CD14-positive monocyte (primary cell): ENCODE measurements around the gene DEPDC1B. TPM values are rescaled to one million over a fixed set of nuclear protein-coding genes. Genes with fewer than 3 reads are reported as not detected.

ENCODE experiments used
- DNase-seq, 3 donors: peaks; one replicate each; pipeline ENCODE4 v3.0.0-alpha.2; 2011 to 2022
- H2AFZ ChIP-seq: 2 replicates; pipeline ENCODE4 v1.6.0; 2012; ENCODE audit warnings: mild to moderate bottlenecking, low read depth, low read length, inconsistent platforms; ENCODE audit not compliant: insufficient read depth, poor library complexity, severe bottlenecking
- H3K27ac ChIP-seq, 2 donors: 1 replicate in 1 of 2; 2 replicates in 1 of 2; pipeline ENCODE4 v1.5.1; 2012 to 2013; ENCODE audit warnings: low read length in 2 of 2, control low read depth in 1 of 2, inconsistent platforms in 1 of 2, low read depth in 1 of 2, mild to moderate bottlenecking in 1 of 2
- H3K27me3 ChIP-seq, 2 donors: one replicate each; pipeline versions ENCODE4 v1.6.0 to v1.6.1; 2011 to 2013; ENCODE audit warnings: low read length in 2 of 2; ENCODE audit not compliant: control insufficient read depth in 2 of 2, insufficient read depth in 2 of 2
- H3K36me3 ChIP-seq, 2 donors: replicated peaks in 1 of 2; 1 replicate in 1 of 2; 2 replicates in 1 of 2; pipeline versions ENCODE4 v1.5.1 to v1.6.1; 2012 to 2013; ENCODE audit warnings: low read length in 2 of 2, control low read depth in 1 of 2, inconsistent platforms in 1 of 2, mild to moderate bottlenecking in 1 of 2; ENCODE audit not compliant: insufficient read depth in 2 of 2, control insufficient read depth in 1 of 2
- H3K4me1 ChIP-seq, 2 donors: 1 replicate in 1 of 2; 2 replicates in 1 of 2; pipeline versions ENCODE4 v1.5.1 to v1.6.1; 2012 to 2013; ENCODE audit warnings: low read length in 2 of 2, control low read depth in 1 of 2, inconsistent platforms in 1 of 2, mild to moderate bottlenecking in 1 of 2, moderate library complexity in 1 of 2; ENCODE audit not compliant: insufficient read depth in 2 of 2, control insufficient read depth in 1 of 2
- H3K4me2 ChIP-seq: replicated peaks from 2 replicates; pipeline ENCODE3; 2012; ENCODE audit warnings: low read length, moderate library complexity, mild to moderate bottlenecking; ENCODE audit not compliant: poor library complexity, severe bottlenecking; ENCODE audit errors: extremely low read depth
- H3K4me3 ChIP-seq, 3 experiments: fragments of 200-600 bp in 1 of 3; sonication (generic) in 1 of 3; replicated peaks in 1 of 3; 1 replicate in 2 of 3; 2 replicates in 1 of 3; pipeline ENCODE4 v1.5.1; 2011 to 2013; ENCODE audit warnings: low read length in 3 of 3, mild to moderate bottlenecking in 3 of 3, control low read depth in 2 of 3, low read depth in 2 of 3, inconsistent platforms in 1 of 3, moderate library complexity in 1 of 3
- H3K79me2 ChIP-seq: 2 replicates; pipeline ENCODE4 v1.6.0; 2012; ENCODE audit warnings: mild to moderate bottlenecking, control low read depth, inconsistent platforms, low read length, moderate library complexity; ENCODE audit not compliant: insufficient read depth
- H3K9ac ChIP-seq: 2 replicates; pipeline ENCODE4 v1.6.0; 2017; ENCODE audit warnings: low read length, mild to moderate bottlenecking; ENCODE audit not compliant: insufficient read depth, poor library complexity, severe bottlenecking
- H3K9me3 ChIP-seq, 2 donors: replicated peaks in 1 of 2; 1 replicate in 1 of 2; 2 replicates in 1 of 2; pipeline versions ENCODE4 v1.5.1 to v1.6.1; 2012 to 2013; ENCODE audit warnings: low read length in 2 of 2, control low read depth in 1 of 2; ENCODE audit not compliant: control insufficient read depth in 1 of 2, insufficient read depth in 1 of 2
- H4K20me1 ChIP-seq: 2 replicates; pipeline ENCODE4 v1.6.0; 2012; ENCODE audit warnings: mild to moderate bottlenecking, low read length, control low read depth, moderate library complexity; ENCODE audit not compliant: insufficient read depth
- H3K27ac Mint-ChIP-seq, 7 donors: one replicate each; pipeline ENCODE4 v1.8.0; 2020; ENCODE audit warnings: mild to moderate bottlenecking in 7 of 7, mixed read lengths in 7 of 7, moderate library complexity in 6 of 7, inconsistent platforms in 2 of 7
- H3K27me3 Mint-ChIP-seq, 3 donors: one replicate each; pipeline ENCODE4 v1.8.0; 2021 to 2022; ENCODE audit warnings: low read depth in 3 of 3, mild to moderate bottlenecking in 3 of 3, mixed read lengths in 3 of 3, moderate library complexity in 3 of 3, inconsistent platforms in 1 of 3
- H3K36me3 Mint-ChIP-seq, 2 donors: one replicate each; pipeline ENCODE4 v1.8.0; 2020; ENCODE audit warnings: mixed read lengths in 2 of 2, inconsistent platforms in 1 of 2, mild to moderate bottlenecking in 1 of 2
- H3K4me1 Mint-ChIP-seq: one replicate; pipeline ENCODE4 v1.8.0; 2020; ENCODE audit warnings: mild to moderate bottlenecking, mixed read lengths
- H3K4me3 Mint-ChIP-seq, 2 donors: one replicate each; pipeline ENCODE4 v1.8.0; 2020; ENCODE audit warnings: mild to moderate bottlenecking in 2 of 2, mixed read lengths in 2 of 2, moderate library complexity in 1 of 2
- H3K9me3 Mint-ChIP-seq, 7 donors: one replicate each; pipeline ENCODE4 v1.8.0; 2020 to 2022; ENCODE audit warnings: mixed read lengths in 7 of 7, mild to moderate bottlenecking in 6 of 7, moderate library complexity in 6 of 7, inconsistent platforms in 2 of 7
- CTCF ChIP-seq: fragments of 200-600 bp; IDR thresholded peaks from one replicate; pipeline ENCODE4 v1.8.0; 2022; ENCODE audit warnings: antibody characterized with exemption, mild to moderate bottlenecking
- WGBS: methylation state at CpG from one replicate; pipeline ENCODE4 v1.1.5; 2013; ENCODE audit warnings: missing lambda C conversion rate; ENCODE audit not compliant: insufficient coverage; 5-methylcytosine and 5-hydroxymethylcytosine counted together
- intact Hi-C, 2 donors: fragments of 100-400 bp; cut with micrococcal nuclease; formaldehyde crosslinking; loops; one replicate each; pipeline versions ENCODE4 v1.15.0 to v1.15.1; 2023
- polyA plus RNA-seq, 3 donors: library from polyadenylated mRNA; depleted of rRNA in 1 of 3; unstranded in 2 of 3; stranded (reverse) in 1 of 3; fragments of 300-500 nt in 2 of 3; fragments of >200 nt in 1 of 3; fragmentation: Illumina TruSeq in 2 of 3; gene quantifications; 1 replicate in 2 of 3; 2 replicates in 1 of 3; pipeline ENCODE4 v1.2.3, GENCODE V29; 2012 to 2021

The DEPDC1B gene
- polyA plus RNA-seq, 3 donors, result 0.11 to 0.56 (median 0.14) TPM

- no peak overlapping the region for H3K4me2 ChIP-seq
- no peak overlapping the region for H3K4me3 Mint-ChIP-seq
- H3K9me3 Mint-ChIP-seq, result peaks cover 2 to 11% (median 9%) of the 10 kb centered on the region in 7 donors
- no peak for DNase-seq
- H3K36me3 ChIP-seq, result no peaks in the 10 kb centered on the region
- H3K4me1 Mint-ChIP-seq, result no peaks in the 10 kb centered on the region
- H3K27me3 Mint-ChIP-seq, result peaks cover 0 to 4% (median 3%) of the 10 kb centered on the region in 3 donors
- H2AFZ ChIP-seq, result no peak overlapping the region
- H3K4me1 ChIP-seq, result no peaks in the 10 kb centered on the region
- H4K20me1 ChIP-seq, result no peaks in the 10 kb centered on the region
- 100% methylated on average over 1 of the region's 3 CpGs for WGBS
- peaks cover 0 to 4% of the 10 kb centered on the region in 2 donors for H3K9me3 ChIP-seq
- no peaks in the 10 kb centered on the region for H3K79me2 ChIP-seq
- no peaks in the 10 kb centered on the region for H3K27me3 ChIP-seq
- no peak overlapping the region for H3K27ac ChIP-seq
- H3K9ac ChIP-seq, result no peak overlapping the region
- no peaks in the 10 kb centered on the region for H3K36me3 Mint-ChIP-seq
- intact Hi-C loops, result no loop called here
- TF ChIP-seq CTCF, result no peak
- H3K27ac Mint-ChIP-seq, result no peak overlapping the region
- H3K4me3 ChIP-seq, result no peak overlapping the region
Measured at GRCh38 chr5:60710362-60710761, 10.4 kb upstream of the DEPDC1B start.

GRCh38 chr5:60705144-60705543 is 5.2 kb upstream of the DEPDC1B start:
- no peak overlapping the region for H3K4me3 ChIP-seq
- no peaks in the 10 kb centered on the region for H3K9me3 ChIP-seq
- H4K20me1 ChIP-seq, result no peaks in the 10 kb centered on the region
- Mint-ChIP-seq H3K4me3 (no peak overlapping the region), H3K9me3 (no peaks in the 10 kb centered on the region), H3K4me1 (peaks cover 14% of the 10 kb centered on the region), H3K27me3 (peaks cover under 1 to 13% (median 6%) of the 10 kb centered on the region in 3 donors), H3K36me3 (no peaks in the 10 kb centered on the region), H3K27ac (no peak overlapping the region)
- no peaks in the 10 kb centered on the region for H3K36me3 ChIP-seq
- H2AFZ ChIP-seq, result no peak overlapping the region
- no peaks in the 10 kb centered on the region for H3K27me3 ChIP-seq
- H3K9ac ChIP-seq, result no peak overlapping the region
- H3K27ac ChIP-seq, result no peak overlapping the region
- H3K4me2 ChIP-seq, result no peak overlapping the region
- no peak for DNase-seq
- no peak for TF ChIP-seq CTCF
- intact Hi-C loops, result no loop called here
- no peaks in the 10 kb centered on the region for H3K79me2 ChIP-seq
- H3K4me1 ChIP-seq, result peaks cover 12% of the 10 kb centered on the region in 2 donors
